ENCODE measurements around the gene PTPRG.

PTPRG gene

GRCh38 chr3:62332835-62333244 lies 771.5 kb downstream of the PTPRG start:
- DNase-seq, result peak; percentile 56

GRCh38 chr3:62335196-62335595 lies 773.8 kb downstream of the PTPRG start:
- no peak for DNase-seq

- no peak for DNase-seq
Measured at GRCh38 chr3:62343755-62344154, 782.4 kb downstream of the PTPRG start.

All from hematopoietic multipotent progenitor cell treated with erythropoietin and hydrocortisone succinate and interleukin-3 and kit ligand, for 6 days (in vitro differentiated cells).